ENCODE results near the gene UTS2. TPM values are rescaled to one million over a fixed set of nuclear protein-coding genes. Genes with fewer than 3 reads are reported as not detected.
A peak's percentile ranks its signal among the peaks of the same experiment; 100 is the strongest.

The UTS2 gene, protein sequence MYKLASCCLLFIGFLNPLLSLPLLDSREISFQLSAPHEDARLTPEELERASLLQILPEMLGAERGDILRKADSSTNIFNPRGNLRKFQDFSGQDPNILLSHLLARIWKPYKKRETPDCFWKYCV
- total RNA-seq = not detected in 2 replicates

DNA sequence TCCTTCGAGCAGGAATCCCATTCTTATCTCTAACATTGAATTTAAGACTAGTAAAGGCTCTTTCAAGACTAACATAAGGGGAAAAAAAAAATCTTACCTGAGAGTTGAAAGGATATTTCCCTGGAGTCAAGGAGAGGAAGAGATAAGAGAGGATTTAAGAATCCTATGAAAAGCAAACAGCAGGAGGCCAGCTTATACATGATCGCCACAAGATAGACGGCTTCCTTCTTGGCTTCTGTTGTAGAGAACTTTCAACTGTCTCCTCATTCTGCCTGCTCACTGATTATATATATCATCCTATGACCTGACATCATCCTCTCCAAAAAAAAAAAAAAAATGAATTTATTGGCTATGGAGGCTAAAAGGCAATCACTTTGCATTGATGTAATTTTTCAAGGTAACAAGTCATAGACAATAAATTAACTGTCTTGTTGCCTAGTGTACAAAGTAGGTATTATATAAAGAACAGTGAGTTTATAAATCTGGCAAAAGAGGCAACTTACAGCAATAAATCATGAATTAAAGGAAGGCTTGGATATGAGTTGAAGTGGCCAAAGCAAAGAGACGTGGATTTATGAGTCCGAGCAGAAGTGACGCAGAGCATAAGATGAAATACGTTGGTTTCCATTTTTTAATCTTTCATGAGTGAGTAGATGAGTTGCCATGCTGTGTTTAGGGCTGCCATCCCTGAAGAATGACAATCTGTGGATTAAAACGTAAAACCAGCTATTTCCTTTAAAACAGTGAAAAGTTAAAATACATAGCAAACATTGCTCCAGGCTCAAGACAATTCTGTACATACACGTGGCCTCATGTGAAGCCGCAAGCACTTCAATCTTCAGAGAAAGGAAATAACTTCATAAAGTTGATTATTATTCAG is at the start of gene UTS2:
UTS2 (minus strand) TSS at position 262 of the 880 bp plus-strand sequence; CDS start at position 200, 62 bp downstream.
- DNase-seq = no peak

DNA sequence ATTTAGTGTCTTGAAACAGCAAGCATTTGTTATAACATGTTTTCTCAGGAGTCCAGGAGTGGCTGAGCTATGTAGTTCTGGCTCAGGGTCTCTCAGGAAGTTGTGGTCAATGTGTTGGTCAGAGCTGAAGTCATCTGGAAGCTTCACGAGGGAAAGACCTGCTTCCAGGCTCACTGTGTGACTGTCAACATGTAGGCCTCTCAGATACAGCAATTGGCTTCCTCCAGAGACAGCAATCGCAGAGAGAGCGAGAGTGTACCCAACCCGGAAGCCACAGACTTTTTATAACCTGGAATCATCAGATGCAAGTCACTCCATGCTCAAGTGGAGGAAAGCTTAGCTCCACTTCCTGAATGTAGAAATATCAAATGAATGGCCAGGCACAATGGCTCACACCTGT is 46.9 kb upstream of the UTS2 start:
- peak; percentile 15 for DNase-seq

GRCh38 chr1:7898962-7899361 is 46.1 kb upstream of the UTS2 start:
- DNase-seq = no peak

DNA sequence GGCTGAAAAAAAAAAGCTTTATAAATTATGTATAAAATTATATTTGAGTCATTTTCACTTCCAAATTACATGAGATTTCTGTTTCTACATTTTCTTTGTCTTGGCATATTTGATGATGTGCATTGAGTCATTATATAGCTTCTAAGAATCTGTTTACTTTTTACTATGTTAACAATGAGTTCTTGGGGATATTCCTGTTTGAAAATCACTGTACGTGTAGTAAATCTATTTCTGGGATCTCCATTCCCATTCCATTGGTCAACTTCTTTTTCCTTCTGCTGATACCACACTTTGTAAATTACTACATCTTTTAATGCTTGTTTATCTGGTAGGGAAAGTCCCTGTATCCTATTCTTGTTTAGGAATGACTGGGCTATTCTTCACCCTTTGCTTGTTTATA is 44.1 kb upstream of the UTS2 start:
- no peak for DNase-seq

DNA sequence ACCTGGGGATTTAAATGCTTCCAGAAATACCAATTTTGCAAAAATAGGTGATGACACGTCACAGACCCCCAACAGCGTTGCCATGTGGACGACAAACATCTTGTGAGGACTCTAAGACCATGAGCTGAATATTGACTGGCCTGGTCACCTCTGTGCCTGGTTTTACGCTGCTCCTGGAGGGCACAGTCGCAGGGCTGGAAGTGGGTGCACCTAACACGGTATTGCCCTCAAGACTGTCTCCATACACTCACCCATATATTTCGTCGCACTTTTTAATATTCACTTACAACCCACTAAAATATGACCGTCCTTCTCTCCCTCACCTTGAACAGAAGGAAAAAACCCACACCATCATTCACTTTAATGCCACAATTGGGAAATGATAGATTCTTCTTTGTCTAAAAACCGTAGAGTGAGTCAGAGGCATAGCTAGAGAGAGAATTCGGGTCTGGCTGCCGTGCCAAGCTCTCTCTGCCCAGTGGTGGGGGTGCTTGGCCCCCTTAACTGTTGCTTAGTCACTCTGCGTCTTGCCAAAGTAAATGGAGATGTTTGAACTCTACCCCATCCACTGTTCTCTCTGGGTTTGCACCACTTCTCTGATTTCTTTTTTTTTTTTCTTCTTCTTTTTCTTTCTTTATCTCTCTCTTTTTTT is 40.8 kb upstream of the UTS2 start:
- DNase-seq = no peak

DNA sequence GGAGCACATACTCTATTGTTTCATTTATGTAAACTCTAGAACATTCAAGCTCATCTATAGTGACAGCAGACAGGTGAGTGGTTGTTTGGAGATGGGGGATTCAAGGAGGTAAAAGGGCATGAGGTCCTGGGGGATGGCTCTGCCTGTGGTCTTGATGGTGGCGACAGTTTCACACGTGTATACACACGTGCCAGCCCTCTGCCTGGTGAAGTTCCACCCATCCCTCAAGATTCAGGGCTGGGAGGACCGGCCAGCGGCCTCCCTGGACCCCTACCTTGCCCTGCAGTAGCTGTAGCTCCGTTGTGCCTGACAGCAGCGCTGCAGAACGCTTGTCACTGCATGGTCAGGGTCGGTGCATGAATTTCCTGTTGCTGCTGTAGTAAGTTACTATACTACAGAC is 38.9 kb upstream of the UTS2 start:
- DNase-seq = no peak

DNA sequence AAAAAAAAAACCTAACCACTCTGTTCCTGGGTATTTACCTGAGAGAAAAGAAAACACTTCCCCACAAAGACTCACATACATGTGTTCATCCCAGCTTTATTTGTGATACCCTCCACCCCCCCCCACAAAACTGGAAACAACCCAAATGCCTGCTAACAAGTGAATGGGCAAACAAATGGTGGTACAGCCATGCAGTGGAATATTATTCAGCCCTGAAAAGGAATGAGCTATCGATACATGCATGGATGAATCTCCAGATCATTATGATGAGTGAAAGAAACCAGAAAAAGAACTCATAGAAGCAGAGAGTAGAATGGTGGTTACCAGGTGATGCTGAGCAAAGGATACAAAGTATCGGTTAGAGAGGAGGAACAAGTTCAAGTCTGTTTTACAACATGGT is 38.0 kb upstream of the UTS2 start:
- no peak for DNase-seq

DNA sequence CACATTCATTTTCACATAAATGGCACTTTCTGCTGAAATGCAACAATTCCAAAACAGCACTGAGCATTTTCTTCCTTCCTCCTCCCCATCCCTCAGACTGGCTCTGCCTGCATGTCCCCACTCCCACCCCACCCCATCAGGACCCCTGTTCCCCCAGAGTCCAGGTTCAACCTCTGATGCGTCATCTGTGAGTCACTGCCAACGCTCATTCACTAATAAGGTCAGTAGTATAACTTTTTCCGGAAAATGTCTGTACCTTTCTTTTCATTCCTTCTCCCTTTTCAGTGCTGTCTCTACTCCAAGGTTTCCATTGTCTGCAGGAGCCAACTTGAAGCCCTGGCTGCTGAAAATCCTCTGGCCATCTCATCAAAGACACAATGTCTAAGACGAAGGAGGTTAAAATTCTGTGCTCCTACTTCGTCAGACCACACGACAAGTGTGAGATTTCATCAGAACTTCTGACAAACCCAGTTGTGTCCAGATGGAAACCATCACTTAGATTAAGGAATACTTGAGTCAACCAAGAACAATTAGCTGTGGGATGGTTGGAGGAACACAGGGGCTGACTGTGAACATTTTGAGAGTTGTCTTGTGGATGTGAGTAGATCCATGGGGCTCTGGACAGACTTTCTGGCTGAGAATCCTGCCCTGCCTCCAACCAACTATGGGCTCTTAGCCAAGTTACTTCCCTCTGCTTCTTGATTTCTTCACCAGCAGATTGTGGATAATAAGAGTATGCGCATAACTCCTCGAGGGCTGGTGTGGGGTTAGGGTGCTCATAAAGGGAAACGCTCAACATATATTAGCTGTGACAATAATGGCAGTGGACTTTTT is 35.6 kb upstream of the UTS2 start:
- no peak for DNase-seq

DNA sequence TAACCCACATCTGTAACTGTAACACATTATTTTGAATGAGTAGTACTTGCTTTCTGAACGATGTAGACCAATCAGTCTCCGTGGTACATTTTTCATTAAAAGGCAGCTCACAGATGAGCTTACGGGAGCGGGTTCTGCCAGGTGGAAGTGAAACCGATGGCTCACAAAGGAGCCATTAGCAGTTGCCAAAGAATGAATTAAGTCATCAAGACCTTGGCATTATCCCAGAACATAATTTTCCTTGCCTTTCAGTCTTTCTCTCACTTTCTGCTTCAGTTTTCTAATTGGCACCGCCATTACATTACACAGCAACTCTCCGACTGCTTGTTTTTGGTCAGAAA is 33.5 kb upstream of the UTS2 start:
- peak; percentile 17 for DNase-seq

GRCh38 chr1:7885513-7886404 is 32.9 kb upstream of the UTS2 start:
- no peak for DNase-seq

- DNase-seq = no peak
Measured at GRCh38 chr1:7884757-7885156, 31.9 kb upstream of the UTS2 start.

- DNase-seq = no peak
Measured at GRCh38 chr1:7879228-7879627, 26.4 kb upstream of the UTS2 start.

- DNase-seq = no peak
Measured at GRCh38 chr1:7878027-7878426, 25.2 kb upstream of the UTS2 start.

DNA sequence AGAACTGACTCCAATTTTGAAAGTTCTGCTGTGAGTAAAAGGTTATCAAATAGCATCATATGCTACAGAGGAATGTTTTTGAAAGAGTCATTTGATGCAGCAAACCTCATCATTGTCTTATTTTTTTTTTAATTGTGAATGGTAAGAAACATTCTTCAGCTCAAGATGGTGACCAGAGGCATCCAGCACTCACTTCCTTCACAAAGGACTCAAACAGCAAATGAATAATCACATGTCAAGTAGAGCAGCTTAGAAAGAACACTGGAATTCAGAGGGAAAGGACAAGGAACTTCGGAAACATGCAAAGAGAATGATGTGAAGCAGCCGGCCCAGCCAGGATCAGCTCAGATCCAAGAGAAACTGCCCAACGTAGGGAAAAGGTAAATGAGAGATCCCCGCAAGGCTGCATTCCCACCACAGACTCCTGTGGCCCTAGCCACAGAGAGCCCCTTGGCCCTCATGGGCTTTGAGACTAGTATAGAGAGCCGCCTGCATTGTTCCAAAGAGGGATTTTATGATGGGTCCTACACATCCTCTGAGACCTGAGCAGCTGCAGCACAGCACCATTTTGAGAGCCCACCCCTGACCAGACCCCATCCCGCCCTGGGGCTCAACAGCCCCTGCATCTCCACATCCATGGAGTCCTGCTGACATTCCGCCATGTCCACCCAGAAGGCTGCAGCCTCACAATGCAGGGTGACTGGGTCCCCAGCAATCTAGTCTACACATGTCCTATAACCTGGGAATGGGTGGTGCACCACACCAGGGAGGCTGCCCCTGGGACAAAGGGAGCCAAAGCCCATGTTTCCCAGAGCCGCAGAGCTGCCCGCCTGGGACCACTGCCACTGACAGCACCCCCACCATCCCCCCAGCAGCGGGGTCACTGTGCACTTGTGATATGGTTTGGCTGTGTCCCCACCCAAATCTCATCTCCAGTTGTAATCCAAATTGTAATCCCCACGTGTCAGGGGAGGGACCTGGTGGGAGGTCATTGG is 21.2 kb upstream of the UTS2 start:
- no peak for DNase-seq

DNA sequence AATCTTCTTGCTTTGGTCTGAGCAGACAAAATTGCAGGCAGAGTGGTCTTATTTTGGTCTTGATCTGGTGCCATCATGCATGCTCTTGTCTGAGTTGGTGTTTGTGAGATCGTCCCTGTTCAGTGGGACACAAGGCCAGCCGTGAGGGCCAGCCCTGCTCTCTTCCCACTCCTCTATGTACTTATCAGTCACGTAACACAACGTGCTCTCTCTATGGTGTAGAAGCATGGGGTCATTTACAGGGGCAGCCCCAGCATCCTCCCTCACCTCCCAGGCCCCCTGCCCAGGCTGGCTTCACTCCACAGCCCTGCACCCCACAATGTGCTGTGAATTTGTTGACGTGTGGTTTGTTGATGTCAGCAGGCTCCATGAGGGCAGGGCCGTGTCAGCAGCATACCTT is 18.3 kb upstream of the UTS2 start:
- no peak for DNase-seq

DNA sequence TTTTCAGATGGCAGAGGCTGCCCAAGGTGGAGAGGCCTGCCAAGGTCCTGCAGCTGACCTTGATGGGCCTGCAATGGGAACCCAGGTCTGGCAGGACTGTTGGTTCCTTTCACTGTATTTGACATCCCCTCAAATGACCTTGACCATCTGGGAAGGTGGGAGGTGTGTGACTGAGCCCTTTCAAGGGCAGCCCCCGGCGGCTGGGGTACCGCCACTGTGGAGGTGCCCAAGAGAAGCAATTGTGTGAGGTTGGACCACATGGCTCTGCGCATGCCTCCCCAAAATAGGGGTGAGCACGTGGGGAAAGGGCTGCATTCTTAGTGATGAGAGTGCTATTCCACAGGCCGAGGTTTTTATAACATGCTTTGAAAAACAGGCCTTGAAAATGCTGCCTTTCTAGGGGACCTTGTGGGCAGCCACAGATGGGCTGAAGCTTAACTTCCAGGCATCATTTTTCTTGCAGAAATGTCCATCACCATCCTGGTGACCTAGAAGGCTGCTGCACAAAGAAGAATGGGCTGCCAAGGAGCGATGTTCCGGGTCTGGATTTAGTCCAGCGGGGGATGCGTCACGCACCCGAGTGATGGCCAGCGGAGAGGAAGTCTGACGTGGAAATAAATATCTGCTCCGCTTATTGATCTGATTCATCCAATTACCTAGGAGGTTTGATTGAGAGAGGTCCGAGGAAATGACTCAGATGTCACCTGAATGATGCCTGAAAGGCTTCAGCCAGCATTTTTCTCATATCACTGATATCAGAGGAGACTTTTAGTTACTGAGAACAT is 16.5 kb upstream of the UTS2 start:
- DNase-seq = peak; percentile 83

GRCh38 chr1:7868070-7868780 is 15.4 kb upstream of the UTS2 start:
- no peak for DNase-seq

DNA sequence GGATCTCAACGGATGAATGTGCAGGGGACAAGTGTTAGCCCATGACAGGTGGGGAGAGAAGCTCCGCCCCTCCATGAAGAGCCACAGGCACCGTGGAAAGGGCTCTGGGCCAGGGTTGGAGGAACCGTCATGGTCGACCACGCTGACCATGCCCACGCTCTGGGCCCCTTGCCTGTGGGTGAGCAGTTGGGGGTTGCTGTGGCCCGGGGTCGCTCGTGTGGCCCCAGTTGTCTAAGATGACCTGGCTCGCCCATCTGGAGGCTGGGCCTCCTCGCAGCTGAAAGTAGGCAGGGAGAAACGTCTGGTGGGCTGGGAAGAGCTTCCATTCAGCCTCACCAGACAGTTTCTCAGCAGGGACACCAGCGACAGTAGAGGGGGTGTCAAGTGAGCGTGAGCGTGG is 13.1 kb upstream of the UTS2 start:
- DNase-seq = no peak

- DNase-seq = no peak
Measured at GRCh38 chr1:7863756-7864328, 11.0 kb upstream of the UTS2 start.

All from dermis blood vessel endothelial cell (primary cell).